ACHN (cell line): ENCODE data around the gene TRIP11.

Source experiments
- DNase-seq: peaks from one replicate; pipeline ENCODE4 v3.0.0-alpha.2; 2015
- in situ Hi-C: cut with HindIII; loops from 2 replicates; pipeline ENCODE4 v1.10.0; 2017; ENCODE audit warnings: low sequenced_read_pairs, low pct_ligation_motif_present, low pct_unique_long_range_greater_than_20kb

Gene TRIP11

DNA sequence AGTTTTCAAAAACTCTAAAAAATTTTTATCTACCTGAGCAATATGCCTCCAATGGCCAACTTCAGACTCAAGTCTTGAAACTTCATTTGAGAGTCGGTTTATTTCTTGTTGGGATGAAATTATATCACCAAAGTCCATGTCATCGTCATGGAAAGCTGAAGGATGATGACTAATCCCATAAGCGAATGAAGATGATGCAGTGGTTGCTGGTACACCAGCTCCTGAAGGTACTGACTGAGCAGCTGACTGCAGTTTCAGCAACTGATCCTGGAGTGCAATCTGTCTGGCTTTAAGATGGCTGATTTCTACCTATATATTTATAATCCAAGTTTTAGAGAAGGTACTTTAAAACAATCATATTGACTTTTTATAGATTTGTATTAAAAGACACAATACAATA is 18.3 kb downstream of the TRIP11 start:
- in situ Hi-C loops: no loop called here
- no peak for DNase-seq

DNA sequence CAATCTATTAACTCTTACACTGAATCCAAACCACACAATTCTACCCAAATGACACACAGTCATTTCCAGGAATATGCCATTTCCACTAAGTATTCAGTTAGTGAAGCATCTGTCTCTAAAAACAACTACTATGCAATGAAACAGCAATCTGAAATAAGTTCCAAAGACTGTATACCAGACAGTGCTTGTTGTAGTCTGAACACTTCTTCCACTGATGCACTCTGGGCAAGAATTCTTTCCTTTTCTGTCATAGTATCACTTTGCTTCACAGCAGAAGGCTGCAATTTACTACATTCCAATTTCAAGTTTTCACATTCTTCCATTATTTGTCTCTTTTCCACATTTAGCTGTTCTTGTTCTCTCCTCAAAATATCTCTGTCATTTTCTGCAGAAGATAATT is 25.8 kb downstream of the TRIP11 start:
- no peak for DNase-seq
- in situ Hi-C loops: no loop called here

DNA sequence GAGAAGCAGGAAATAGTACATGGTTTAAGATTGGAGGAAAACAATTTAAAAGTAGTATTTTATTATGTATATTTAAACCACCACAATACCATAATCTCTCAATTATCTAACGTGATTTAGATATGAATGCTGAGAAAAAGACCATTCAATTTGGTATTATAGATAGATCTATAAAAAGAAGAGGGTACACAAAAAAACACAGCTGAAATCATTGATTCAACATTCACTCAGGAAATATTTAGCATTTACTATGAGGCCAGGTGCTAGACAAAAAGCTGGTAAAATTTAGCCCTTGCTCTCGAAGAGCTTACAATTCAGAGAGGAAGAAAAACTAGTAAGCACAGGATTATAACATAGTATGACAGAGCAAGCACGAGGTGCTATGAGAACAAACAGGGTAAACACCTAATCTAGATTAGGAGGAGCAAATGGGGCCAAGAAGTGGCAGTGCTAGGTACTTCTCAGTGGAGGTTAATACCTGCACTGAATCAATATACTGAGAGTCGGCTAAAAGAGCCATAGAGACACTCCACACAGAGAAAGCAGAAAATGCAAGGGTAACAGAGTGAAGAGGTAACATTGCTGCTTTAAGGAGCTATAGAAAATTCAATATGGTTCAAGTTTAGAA is 27.6 kb downstream of the TRIP11 start:
- DNase-seq: no peak
- in situ Hi-C loops: no loop called here

DNA sequence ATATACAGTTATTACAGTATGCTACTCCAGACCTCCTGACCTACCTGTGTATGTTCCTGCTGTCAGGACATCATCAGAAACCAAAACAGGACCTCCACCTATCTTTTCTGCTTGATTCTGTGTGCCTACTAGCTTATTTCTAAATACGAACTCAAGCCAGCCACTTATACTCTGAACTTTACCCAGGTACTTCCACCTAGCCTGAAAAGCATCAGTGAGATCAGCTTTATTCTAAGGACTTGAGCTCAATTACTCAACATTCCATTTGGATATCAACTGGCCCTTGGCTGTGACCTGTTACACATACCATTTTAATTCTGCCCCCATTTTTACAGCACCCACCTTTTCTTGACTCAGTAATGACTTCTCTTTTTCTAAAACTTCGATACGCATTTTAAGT is 29.2 kb downstream of the TRIP11 start:
- in situ Hi-C loops: no loop called here

DNA sequence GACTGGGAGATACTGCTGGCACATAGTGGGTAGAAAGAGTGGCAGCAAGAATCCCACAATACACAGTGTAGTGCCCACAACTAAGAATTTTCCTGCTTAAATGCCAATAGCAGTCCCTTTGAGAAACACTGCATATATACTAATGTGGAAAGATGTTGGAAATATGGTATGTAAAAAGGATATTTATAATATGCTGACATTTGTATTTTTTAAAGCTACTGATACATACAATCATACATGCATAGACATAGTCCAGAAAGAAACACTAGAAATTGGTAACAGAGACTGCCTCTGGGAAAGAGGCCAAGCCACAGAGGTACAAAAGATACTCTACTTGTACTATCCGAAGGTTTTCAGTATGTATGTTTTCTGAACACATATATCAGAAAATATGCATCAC is 30.3 kb downstream of the TRIP11 start:
- no peak for DNase-seq
- in situ Hi-C loops: no loop called here

More for the DNA sequence above, 29.2 kb downstream of the TRIP11 start:
- DNase-seq: no peak

DNA sequence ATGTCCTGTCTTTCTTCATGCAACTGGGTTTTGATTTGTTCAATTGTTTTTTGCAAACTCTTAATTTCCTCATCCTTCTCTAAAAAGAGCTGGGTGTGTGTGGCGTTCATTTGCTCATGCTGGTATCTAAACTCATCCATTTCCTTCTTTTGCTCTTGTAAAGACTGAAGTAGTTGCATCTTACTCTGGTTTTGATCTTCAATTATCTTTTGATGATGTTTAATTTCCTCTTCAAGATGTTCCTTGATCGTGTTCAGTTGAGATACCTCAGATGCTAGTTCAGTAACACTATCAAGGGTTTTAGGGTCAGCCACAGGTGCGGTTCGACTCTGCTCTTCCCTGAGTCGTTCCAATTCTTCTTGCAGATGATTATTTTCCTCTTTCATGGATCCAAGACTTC is 34.8 kb downstream of the TRIP11 start:
- no peak for DNase-seq
- in situ Hi-C loops: no loop called here

DNA sequence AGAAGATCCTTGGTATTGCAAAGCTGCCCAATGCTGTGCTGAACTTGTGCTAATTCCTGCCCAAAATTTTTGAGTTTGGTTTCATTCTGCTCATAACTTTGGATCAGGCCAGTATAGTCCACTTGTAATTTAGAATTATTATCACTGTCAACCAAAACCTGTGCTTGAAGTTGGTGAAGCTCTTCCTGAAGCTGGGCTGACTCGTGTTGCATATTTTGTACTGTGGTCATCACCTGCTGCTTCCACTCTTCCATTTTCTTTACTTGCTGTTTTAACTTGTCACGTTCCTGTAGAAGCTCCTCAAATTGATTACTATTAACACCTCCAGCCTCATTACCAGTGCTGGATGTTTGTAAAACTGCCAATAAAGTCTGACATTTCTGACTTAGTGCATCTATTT is 35.8 kb downstream of the TRIP11 start:
- DNase-seq: no peak
- in situ Hi-C loops: no loop called here

DNA sequence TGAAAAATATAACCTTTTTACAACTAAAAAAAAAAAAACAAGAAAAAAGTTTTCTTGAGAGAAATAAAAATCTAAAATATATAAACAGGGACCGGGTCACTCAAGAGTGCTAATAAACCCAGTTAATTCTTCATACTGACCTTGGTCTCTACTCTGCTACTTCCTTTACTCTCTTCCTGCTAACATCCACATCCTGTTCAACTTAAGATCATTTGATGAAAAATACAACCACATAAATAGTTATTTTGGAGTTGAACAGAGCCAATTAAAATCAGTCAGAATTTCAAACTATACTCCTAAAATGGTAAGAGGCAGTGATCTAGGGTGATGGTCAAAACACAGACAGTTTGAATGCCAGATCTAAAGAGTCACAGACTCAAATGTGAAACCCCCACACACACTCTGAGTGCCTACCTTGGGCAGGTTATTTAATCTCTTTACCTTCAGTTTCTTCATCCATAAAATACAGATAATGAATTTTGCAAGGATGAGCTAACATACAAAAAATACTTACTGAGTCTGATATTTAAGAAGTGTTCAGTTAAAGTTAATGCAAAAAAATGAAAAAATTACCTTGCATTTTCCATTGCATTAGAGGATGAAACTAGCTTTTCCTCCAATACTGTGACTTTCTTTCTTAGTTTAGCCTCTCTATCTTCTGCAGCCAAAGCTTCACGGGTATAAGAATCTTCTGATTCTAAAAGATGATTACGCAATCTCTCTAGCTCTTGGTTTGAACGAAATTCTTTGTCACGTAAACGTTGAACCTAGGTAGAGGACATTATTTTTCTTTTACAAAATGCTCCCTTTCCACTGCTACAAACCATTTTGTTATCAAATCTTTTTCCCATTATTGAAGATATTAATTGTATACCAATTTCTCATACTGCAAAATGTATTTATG is 40.9 kb downstream of the TRIP11 start:
- DNase-seq: no peak
- in situ Hi-C loops: no loop called here

DNA sequence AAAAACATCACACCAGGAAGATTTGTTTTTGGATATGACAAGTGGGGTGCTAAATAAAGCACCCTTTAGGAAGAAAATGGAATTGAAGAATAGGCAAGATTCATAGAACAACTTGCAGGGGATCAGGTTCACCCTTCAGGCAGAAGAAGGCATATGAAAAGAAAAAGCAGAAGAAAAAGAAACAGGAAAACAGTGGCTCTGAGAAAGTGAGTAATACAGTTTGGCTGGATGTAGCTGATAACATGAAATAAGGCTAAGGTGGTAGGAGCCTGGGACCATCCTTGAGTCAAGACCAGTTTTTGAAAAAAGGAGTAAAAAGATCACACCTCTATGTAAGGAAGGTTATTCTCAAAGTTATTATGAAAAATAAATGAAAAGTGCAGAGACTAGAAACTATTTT is 42.4 kb downstream of the TRIP11 start:
- DNase-seq: peak; percentile 7
- in situ Hi-C loops: no loop called here

DNA sequence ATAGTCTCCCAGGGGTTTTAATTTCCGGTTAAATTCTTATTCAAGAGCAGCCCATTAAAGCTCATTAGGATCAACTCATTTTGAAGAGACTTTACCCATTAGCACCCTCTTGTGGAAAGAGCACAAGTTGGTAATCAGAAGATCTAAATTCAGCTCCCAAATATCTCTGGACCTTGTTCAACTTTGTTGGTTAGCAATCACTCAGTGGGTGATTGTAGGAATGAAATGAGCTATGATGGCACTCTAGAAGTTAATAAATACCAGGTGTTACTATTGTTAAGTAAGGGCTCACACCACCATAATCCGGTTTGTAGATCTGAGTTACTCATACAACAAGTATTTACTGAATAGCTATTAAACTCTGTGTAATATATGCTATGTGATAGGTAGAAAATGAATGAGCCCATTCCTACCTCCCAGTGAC is 42.9 kb downstream of the TRIP11 start:
- peak; percentile 91 for DNase-seq
- in situ Hi-C loops: no loop called here

DNA sequence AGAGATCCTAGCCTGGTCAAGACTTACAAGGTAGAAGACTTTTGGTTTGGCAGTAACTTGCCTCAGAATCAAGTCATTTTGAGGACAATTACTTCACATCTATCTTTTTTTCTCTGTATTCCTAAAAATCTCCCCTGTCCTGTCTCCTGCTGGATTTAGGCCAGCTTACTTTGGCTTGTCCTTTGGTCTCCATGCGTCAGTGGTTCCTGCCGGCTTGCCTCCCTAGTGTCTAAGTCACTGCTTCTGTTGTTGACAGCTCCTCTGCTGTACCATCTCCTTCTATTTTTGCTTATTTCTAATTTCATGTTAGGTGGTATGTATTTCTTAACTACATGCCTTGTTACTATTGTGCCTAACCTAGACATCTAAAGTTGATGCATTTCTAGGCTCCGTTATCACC is 52.7 kb downstream of the TRIP11 start:
- in situ Hi-C loops: no loop called here
- DNase-seq: no peak

DNA sequence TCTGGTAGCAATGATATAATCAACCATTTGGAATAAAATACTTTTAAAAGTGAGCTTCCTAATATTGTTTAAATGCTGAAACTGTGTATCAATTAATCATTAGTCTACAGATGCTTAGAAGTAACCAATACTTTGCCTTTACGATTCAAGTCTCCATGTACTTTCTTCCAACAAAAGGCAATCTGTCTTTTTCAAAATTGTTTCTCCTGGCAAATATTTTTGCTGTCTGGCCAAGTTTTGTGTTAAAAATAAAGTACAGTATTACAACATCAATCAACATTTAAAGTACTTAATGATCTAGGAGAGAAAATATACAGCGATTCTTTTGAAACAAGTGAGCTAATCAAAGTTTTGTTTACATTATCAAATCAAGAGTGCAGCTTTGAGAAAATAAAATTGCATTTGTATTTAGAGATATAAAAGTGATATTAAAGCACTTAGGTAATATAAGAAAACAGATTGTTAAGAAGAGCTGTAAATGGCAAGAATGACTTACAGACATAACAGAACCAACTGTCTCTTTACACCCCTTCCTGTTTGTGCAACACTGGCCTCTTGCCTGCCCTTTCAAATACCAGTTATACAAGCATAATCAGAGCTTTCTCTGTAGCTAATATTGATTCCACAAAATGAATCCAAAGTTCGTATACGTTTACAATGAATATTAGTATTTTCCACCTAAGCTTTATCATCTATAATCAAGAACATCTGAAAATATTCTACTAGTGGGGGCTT is 54.2 kb downstream of the TRIP11 start:
- no peak for DNase-seq
- in situ Hi-C loops: no loop called here

DNA sequence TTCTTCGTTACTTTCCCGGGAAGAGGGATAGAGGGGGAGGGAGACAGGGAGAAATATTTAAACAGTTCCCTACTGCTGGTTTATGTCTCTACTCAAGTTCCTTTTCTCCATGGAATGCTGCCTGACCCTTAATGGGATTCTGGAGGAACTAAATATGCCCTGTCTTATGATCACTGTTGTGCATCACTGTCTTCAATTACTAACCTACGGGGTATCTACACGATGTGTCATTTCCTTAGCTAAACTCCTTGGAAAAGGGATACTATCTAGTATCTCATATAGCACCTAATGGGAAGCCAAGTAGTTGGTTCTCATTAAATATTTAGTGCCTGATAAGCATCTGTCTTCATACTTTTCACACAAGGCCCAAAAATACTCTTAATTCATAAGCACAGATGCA is 54.9 kb downstream of the TRIP11 start:
- in situ Hi-C loops: no loop called here
- DNase-seq: peak; percentile 67

DNA sequence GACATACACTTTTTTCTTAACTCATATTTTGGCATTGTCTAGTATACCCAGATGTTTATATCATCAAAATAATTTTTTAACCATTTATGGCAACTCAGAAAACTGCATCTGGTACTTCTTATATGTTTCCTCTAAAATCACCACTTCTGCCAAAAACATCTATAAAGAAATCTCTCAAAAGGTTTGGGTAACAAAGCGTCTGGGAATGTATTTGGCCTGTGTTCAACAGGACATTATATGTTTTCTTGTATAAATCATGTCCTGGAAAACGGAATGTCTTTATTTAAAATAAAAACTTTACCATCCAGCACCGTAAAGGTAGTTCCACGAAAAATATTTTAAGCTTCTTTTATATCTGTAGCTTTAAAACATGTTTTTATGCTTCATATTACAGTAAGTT is 56.3 kb downstream of the TRIP11 start:
- in situ Hi-C loops: no loop called here
- no peak for DNase-seq

DNA sequence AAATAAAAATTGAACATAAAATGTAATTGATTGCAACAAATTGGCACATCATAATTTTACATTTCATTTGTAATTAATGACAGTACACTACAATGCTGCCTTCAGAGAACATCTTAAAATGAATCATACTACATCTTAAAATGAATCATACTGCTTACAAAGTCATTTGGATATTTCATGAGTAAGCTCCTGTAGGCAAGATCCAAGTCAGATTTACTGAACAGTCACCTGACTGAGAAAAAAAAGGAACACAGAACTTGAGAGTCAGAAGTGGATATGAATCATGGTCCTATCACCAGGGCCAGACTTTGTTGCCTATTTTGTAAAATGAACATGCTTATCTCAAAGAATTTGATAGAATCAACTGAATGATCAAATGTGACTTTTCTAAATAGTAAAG is 59.7 kb downstream of the TRIP11 start:
- in situ Hi-C loops: no loop called here
- DNase-seq: peak; percentile 91

DNA sequence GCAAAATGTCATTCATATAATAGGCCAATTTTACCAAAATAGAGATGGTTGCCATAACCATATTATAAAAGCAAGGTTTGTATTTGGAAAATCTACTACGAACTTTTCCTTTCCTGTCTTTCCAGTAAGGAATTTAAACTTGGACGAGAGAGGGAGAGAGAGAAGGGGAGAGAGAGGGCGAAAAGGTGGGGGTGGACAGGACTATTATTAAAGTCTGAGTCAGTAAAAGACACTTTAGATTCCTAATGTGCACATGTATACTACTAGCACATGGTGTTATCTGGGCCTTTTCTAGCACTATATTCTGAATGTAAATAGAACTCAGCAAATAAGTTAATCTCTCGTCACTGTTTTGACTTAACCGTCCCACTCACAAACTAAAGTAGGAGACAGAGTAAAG is 62.0 kb downstream of the TRIP11 start:
- in situ Hi-C loops: no loop called here
- DNase-seq: no peak

DNA sequence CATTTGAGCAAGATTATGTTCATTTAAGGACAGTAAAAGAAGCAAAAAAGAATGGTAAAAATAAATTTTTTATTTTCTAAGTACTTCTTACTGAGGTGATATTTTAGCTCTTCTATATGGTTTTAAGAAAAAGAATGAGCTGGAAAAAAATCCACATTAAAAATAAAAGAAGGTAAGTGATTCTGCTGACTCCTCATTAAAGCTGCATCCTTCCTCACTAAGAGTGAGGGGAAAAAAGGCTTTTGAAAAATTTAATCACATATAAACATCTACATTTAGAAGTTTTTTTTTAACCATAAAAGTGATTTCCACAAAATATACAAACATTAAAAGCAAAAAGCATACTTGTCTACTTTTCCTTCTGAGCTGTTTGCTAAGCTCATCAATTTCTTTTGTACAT is 64.1 kb downstream of the TRIP11 start:
- no peak for DNase-seq
- in situ Hi-C loops: no loop called here

DNA sequence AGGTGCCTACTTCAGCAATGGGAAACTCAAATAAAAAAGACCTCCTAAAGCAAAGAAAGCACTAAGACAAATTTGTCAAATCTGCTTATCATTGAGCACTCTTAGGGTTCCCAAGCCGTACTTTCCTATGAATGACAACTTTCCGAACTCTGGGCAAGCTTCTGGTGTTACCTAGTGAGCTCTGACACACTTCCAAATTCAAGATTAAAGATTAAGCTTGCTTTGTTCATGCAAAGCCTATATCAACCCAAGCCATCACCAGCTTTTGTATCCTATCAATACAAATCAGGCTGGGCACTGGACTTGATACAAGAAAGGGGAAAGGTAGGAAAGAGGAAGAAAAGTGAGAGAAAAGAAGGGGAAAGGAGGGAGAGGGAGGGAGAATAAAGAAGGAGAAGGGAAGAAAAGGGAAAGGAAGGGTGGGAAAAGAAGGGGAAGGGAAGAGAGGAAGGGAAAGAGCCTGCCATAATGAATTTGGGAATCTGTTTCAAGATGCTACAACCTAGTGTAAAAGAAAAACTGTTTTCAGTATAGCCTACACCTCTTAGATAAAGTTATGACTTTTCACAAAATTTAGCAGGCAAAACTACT is 68.6 kb downstream of the TRIP11 start:
- in situ Hi-C loops: no loop called here

DNA sequence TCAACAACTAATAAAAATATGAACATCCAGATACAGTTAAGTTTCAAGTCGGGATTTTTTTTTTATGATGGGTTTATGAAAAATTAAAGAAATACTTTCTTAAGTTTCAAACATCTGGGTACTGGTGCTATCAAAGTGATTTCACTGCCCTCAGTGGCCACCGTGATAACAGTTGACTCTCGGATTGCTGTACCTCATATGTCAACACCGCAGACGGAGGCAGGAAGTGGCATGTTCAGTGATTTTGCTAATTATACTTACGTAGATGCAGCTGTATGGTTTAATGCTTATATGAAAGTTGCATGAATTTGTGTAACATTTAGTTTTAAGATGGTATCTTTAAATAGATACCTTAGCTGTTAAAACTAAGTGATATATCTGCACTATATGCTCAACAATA is 71.6 kb downstream of the TRIP11 start:
- in situ Hi-C loops: no loop called here
- no peak for DNase-seq

More for the DNA sequence above, 68.6 kb downstream of the TRIP11 start:
- DNase-seq: no peak
